GM10248 (cell line): Measurements from ENCODE around the gene JRKL.

Experiments used
- CTCF ChIA-PET: fragments of 300-600 bp; sonication (Branson Sonifier 250); formaldehyde crosslinking; extraction: SDS; loops from one replicate; lab custom pipeline; 2021; ENCODE audit warnings: antibody characterized with exemption; lab: Yijun Ruan, JAX
- POLR2A ChIA-PET: fragments of 350-650 bp; sonication (Branson Sonifier 250); formaldehyde crosslinking; extraction: SDS; loops from one replicate; lab custom pipeline; 2020; ENCODE audit warnings: antibody characterized with exemption; lab: Yijun Ruan, JAX
- DNase-seq: peaks from one replicate; pipeline ENCODE4 v3.0.0; 2012; ENCODE audit errors: extremely low spot score
- CTCF ChIP-seq: IDR thresholded peaks from 2 replicates; pipeline ENCODE4 v1.5.1; 2012; ENCODE audit warnings: mild to moderate bottlenecking, low read depth; ENCODE audit errors: extremely low read depth, missing control alignments, control extremely low read depth

The JRKL gene

GRCh38 chr11:96390488-96390792 is 627 bp downstream of the JRKL start:
- no peak for TF ChIP-seq CTCF
- POLR2A ChIA-PET, result interaction anchor here (1.1 kb wide), 1 partner anchor 1159 kb away, joined by 3 read pairs; the partner anchor contains the start of gene SESN3
- no peak for DNase-seq
- CTCF ChIA-PET, result interaction anchor here (0.7 to 3.0 kb wide), 6 partner anchors 11 to 335 kb away, joined by 3 to 30 read pairs (median 6); partner anchors contain the start of gene MAML2

GRCh38 chr11:96391698-96392307 is 2.0 kb downstream of the JRKL start:
- no peak for TF ChIP-seq CTCF
- ChIA-PET CTCF (no interaction called here), POLR2A (no interaction called here)
- DNase-seq, result no peak

GRCh38 chr11:96393753-96394348 is 4.0 kb downstream of the JRKL start:
- ChIA-PET CTCF (interaction anchor here (0.6 to 2.7 kb wide), 45 partner anchors 9 to 1242 kb away, joined by 3 to 45 read pairs (median 4); partner anchors contain the start of gene MAML2), POLR2A (no interaction called here)
- peak; percentile 61 for TF ChIP-seq CTCF
- DNase-seq, result peak; percentile 32

GRCh38 chr11:96394773-96395172 is 5.0 kb downstream of the JRKL start:
- no peak for DNase-seq
- CTCF ChIA-PET, result interaction anchor here (0.6 to 2.7 kb wide), 20 partner anchors 8 to 1241 kb away, joined by 3 to 45 read pairs (median 5); partner anchors contain the start of gene MAML2
- POLR2A ChIA-PET, result no interaction called here
- TF ChIP-seq CTCF, result no peak

GRCh38 chr11:96396637-96397036 is 6.8 kb downstream of the JRKL start:
- TF ChIP-seq CTCF, result no peak
- CTCF ChIA-PET, result interaction anchor here (1.0 to 3.9 kb wide), 3 partner anchors 30 to 561 kb away, joined by 3 to 15 read pairs (median 6); no protein-coding TSS in a partner anchor
- no peak for DNase-seq
- POLR2A ChIA-PET, result no interaction called here

GRCh38 chr11:96397863-96398262 is 8.1 kb downstream of the JRKL start:
- ChIA-PET CTCF (interaction anchor here (1.2 to 3.9 kb wide), 3 partner anchors 8 to 562 kb away, joined by 3 to 15 read pairs (median 4); partner anchors contain the start of genes CCDC82 and JRKL), POLR2A (no interaction called here)
- DNase-seq, result no peak
- no peak for TF ChIP-seq CTCF
